AG04450 (cell line): ENCODE measurements around the gene PCDHGA8. TPM values are rescaled to one million over a fixed set of nuclear protein-coding genes. Genes with fewer than 3 reads are reported as not detected.
"Not testable (repeated sequence)": the region's sequence is repeated elsewhere in the genome, so short reads cannot be mapped to it uniquely, and the experiment has no call there.

Source experiments
- CTCF ChIA-PET: fragments of 300-600, 350-600 bp; formaldehyde crosslinking; extraction: SDS; loops from one replicate; lab custom pipeline; 2022; ENCODE audit warnings: antibody characterized with exemption, inconsistent platforms; lab: Charles Lee
- POLR2A ChIA-PET: fragments of 350-600 bp; formaldehyde crosslinking; extraction: SDS; loops from one replicate; lab custom pipeline; 2021; ENCODE audit warnings: antibody characterized with exemption, inconsistent platforms; lab: Yijun Ruan, JAX
- DNase-seq: peaks from one replicate; pipeline ENCODE4 v3.0.0-alpha.2; 2011; ENCODE audit warnings: low read depth, low spot score
- H3K27ac ChIP-seq: one replicate; pipeline ENCODE4 v1.5.1; 2012; ENCODE audit warnings: low read depth, low read length, control low read depth
- H3K27me3 ChIP-seq: one replicate; pipeline ENCODE4 v1.6.0; 2012; ENCODE audit warnings: low read length; ENCODE audit not compliant: control insufficient read depth, insufficient read depth
- H3K4me3 ChIP-seq: 2 replicates; pipeline ENCODE4 v1.5.1; 2011; ENCODE audit warnings: mild to moderate bottlenecking, low read depth, low read length, control low read depth
- H3K9me3 ChIP-seq: 2 replicates; pipeline ENCODE4 v1.5.1; 2012; ENCODE audit warnings: low read length; ENCODE audit not compliant: control insufficient read depth, insufficient read depth
- CTCF ChIP-seq: IDR thresholded peaks from 2 replicates; pipeline ENCODE4 v1.5.1; 2011; ENCODE audit warnings: low read depth, low read length, control low read depth, inconsistent platforms
- polyA plus RNA-seq: library from polyadenylated mRNA; depleted of rRNA; stranded (reverse); fragments of >200 nt; gene quantifications from 2 replicates; pipeline ENCODE4 v1.2.3, GENCODE V29; 2011

The PCDHGA8 gene
- polyA plus RNA-seq, 1 experiment = 0.93 TPM

DNA sequence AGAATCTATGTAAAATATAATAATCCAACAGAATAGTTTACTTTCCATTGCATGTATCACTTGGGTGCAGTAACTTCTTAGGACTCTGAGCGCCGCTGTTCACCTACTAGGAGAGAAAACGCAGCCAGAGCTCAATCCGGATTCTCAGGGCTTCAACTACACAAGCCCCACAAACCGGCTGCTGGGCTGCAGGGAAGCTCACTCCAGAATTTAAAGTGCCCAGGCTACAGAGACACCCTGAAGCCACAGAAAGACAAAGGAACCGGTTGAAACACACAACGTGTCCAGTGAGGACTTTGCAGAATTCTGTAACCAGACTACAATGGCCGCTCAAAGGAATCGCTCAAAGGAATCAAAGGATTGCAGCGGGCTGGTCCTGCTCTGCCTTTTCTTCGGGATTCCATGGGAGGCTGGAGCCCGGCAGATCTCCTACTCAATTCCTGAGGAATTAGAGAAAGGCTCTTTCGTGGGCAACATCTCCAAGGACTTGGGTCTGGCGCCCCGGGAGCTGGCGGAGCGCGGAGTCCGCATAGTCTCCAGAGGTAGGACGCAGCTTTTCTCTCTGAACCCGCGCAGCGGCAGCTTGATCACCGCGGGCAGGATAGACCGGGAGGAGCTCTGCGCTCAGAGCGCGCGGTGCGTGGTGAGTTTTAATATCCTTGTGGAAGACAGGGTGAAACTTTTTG lies 20.6 kb downstream of the PCDHGA8 start, which contains the start of gene PCDHGA10:
Gene PCDHGA10, plus strand, starts transcription at position 134 of the 686 bp plus-strand sequence. Its CDS starts 189 bp downstream, at position 323.
- ChIA-PET CTCF (interaction anchor here (0.7 to 5.0 kb wide), 33 partner anchors 8 to 178 kb away, joined by 3 to 178 read pairs (median 4); partner anchors contain the start of genes PCDHGA1, PCDHGA11, PCDHGA12 and PCDHGA4), POLR2A (interaction anchor here (0.9 to 1.8 kb wide), 3 partner anchors 112 to 151 kb away, joined by 3 to 5 read pairs (median 4); no protein-coding TSS in a partner anchor)
- Histone ChIP-seq H3K27ac (peak within 1 kb of the TSS; percentile 52), H3K9me3 (peaks cover 62% of the 10 kb centered on the region), H3K27me3 (no peaks in the 10 kb centered on the region), H3K4me3 (peak within 1 kb of the TSS; percentile 58)
- no peak for DNase-seq
- TF ChIP-seq CTCF = peak; percentile 77

DNA sequence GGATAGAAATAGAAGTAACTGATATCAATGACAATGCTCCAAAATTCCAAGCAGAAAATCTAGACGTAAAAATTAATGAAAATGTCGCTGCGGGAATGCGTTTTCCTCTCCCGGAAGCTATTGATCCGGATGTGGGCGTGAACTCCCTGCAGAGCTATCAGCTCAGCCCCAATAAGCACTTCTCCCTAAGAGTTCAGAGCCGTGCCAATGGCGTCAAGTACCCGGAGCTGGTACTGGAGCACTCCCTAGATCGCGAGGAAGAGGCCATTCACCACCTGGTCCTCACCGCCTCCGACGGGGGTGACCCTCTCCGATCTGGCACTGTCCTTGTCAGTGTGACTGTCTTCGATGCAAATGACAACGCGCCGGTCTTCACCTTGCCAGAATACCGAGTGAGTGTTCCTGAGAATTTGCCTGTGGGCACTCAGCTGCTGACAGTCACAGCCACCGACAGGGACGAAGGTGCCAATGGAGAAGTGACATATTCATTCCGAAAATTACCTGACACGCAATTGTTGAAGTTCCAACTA lies 21.2 kb downstream of the PCDHGA8 start:
- Histone ChIP-seq H3K4me3 (peak overlapping the region; percentile 58), H3K27me3 (no peaks in the 10 kb centered on the region), H3K9me3 (peaks cover 62% of the 10 kb centered on the region), H3K27ac (no peak overlapping the region)
- CTCF ChIA-PET = interaction anchor here (0.7 to 5.0 kb wide), 23 partner anchors 11 to 155 kb away, joined by 3 to 178 read pairs (median 4); partner anchors contain the start of genes PCDHGA12, PCDHGA9, PCDHGB1 and PCDHGB3
- no peak for TF ChIP-seq CTCF
- DNase-seq = no peak
- POLR2A ChIA-PET = interaction anchor here (0.9 to 1.8 kb wide), 3 partner anchors 111 to 151 kb away, joined by 3 to 5 read pairs (median 4); no protein-coding TSS in a partner anchor

DNA sequence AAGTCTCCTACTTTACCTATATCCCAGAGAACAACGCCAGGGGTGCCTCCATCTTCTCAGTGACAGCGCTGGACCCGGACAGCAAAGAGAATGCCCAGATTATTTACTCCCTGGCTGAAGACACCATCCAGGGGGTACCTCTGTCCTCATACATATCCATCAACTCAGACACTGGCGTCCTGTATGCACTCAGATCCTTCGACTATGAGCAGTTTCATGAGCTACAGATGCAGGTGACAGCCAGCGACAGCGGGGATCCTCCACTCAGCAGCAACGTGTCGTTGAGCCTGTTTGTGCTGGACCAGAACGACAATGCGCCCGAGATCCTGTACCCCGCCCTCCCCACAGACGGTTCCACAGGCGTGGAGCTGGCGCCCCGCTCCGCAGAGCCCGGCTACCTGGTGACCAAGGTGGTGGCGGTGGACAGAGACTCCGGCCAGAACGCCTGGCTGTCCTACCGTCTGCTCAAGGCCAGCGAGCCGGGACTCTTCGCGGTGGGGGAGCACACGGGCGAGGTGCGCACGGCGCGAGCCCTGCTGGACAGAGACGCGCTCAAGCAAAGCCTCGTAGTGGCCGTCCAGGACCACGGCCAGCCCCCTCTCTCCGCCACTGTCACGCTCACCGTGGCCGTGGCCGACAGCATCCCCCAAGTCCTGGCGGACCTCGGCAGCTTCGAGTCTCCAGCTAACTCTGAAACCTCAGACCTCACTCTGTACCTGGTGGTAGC lies 22.3 kb downstream of the PCDHGA8 start:
- POLR2A ChIA-PET = not testable (repeated sequence)

DNA sequence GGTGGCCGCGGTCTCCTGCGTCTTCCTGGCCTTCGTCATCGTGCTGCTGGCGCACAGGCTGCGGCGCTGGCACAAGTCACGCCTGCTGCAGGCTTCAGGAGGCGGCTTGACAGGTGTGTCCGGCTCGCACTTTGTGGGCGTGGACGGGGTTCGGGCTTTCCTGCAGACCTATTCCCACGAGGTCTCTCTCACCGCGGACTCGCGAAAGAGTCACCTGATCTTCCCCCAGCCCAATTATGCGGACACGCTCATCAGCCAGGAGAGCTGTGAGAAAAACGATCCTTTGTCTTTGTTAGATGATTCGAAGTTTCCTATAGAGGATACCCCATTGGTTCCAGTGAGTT lies 22.8 kb downstream of the PCDHGA8 start:
- POLR2A ChIA-PET, H3K27ac ChIP-seq, H3K27me3 ChIP-seq, DNase-seq, H3K4me3 ChIP-seq: not testable (repeated sequence)
- peaks cover 61% of the 10 kb centered on the region for H3K9me3 ChIP-seq
- CTCF ChIA-PET = interaction anchor here (4.8 to 7.6 kb wide), 2 partner anchors 143 to 148 kb away, joined by 106 to 107 read pairs; no protein-coding TSS in a partner anchor

More for the DNA sequence above, 22.3 kb downstream of the PCDHGA8 start:
- H3K27me3 ChIP-seq, DNase-seq, H3K4me3 ChIP-seq, H3K27ac ChIP-seq: not testable (repeated sequence)
- CTCF ChIA-PET = interaction anchor here (0.9 to 5.0 kb wide), 6 partner anchors 15 to 149 kb away, joined by 3 to 178 read pairs (median 20); partner anchors contain the start of genes PCDHGA12 and PCDHGB3
- H3K9me3 ChIP-seq = peaks cover 63% of the 10 kb centered on the region

DNA sequence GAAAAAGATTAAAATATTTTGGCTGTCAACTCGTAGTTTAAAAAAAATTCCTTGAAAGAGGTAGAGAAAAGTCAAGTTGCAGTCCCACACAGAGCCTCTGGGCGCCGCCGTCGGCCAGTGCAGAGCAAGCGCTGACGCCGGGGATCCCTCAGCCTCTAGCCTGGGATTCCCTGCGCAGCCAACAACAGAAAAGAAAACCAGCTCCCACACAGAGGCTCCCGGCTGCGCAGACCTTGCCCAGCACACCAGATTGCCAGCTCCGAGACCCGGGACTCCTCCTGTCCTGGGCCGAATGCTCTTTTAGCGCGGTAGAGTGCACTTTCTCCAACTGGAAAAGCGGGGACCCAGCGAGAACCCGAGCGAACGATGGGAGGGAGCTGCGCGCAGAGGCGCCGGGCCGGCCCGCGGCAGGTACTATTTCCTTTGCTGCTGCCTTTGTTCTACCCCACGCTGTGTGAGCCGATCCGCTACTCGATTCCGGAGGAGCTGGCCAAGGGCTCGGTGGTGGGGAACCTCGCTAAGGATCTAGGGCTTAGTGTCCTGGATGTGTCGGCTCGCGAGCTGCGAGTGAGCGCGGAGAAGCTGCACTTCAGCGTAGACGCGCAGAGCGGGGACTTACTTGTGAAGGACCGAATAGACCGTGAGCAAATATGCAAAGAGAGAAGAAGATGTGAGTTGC lies 25.2 kb downstream of the PCDHGA8 start, which contains the start of gene PCDHGB7:
Gene PCDHGB7, plus strand, starts transcription at position 184 of the 679 bp plus-strand sequence. Its CDS starts 183 bp downstream, at position 367.
- not testable (repeated sequence) for H3K27me3 ChIP-seq
- ChIA-PET CTCF (interaction anchor here (0.5 to 7.6 kb wide), 21 partner anchors 10 to 149 kb away, joined by 3 to 107 read pairs (median 4); partner anchors contain the start of genes PCDHGA1, PCDHGA4, PCDHGA9 and PCDHGB5), POLR2A (interaction anchor here (0.6 kb wide), 1 partner anchor 140 kb away, joined by 3 read pairs; no protein-coding TSS in a partner anchor)
- H3K9me3 ChIP-seq = peaks cover 73% of the 10 kb centered on the region
- peak within 1 kb of the TSS; percentile 65 for H3K27ac ChIP-seq
- peak; percentile 55 for DNase-seq
- TF ChIP-seq CTCF = peak; percentile 78
- H3K4me3 ChIP-seq = peak within 1 kb of the TSS; percentile 57
